GM21447 (cell line): ENCODE results near the gene PTPRB.

Experiments
- ATAC-seq: cut with Tn5 transposase; IDR thresholded peaks from one replicate; pipeline ENCODE4 v1.9.1; 2021; ENCODE audit not compliant: unreplicated experiment

The PTPRB gene

DNA sequence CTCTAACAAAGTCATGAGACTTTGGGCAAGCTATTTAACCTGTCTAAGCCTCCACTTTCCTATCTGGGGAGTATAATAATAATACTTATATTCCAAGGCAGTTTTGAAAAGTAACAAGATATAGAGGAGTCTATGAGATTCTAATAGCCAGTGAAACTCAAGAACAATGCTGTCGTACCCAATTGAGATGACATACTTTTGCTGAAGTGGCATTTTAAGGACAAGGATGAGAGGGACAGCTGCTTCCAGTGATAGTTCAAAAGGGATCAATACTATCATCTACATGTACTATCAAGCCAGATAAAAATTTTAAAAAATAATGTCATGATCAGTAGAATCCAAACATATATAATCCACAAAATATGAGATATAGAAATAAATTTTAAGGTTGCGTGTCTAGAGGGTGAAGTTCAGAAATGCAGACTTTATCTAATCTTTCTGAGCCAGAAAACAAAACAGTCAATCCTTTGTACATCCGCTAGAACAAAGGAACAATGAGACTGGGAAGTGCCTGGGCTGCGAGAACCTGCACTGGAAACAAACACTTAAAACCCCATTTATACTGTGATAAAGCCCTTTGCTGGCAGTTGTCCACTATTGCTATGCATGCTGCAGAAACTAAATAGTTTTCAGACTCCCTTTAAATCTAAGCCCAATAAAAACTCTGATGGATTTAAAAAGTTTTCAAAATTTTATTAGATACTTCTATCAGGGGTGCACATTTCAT, 38.6 kb downstream of the PTPRB start:
- ATAC-seq: no peak

DNA sequence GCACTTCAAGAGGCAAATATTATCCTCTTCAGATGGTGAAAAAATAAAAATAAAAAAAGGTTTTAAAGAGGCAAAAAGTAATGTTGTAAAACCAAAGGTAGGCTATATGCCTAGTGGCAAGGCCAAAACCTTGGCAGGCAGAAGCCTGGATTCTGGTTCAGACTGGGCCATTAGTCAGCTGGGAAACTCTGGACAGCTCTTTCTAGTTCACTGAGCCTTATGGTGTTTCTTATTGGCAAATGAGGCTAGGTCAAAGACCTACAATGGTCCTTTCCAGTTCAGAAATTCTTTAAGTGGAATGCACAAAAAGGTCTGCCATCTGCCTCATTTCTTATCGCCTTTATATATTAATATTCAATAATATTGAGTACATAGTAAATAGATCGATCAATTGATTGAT, 44.6 kb downstream of the PTPRB start:
- no peak for ATAC-seq

- no peak for ATAC-seq
These were observed 46.5 kb downstream of the PTPRB start for GRCh38 chr12:70590549-70591226.

DNA sequence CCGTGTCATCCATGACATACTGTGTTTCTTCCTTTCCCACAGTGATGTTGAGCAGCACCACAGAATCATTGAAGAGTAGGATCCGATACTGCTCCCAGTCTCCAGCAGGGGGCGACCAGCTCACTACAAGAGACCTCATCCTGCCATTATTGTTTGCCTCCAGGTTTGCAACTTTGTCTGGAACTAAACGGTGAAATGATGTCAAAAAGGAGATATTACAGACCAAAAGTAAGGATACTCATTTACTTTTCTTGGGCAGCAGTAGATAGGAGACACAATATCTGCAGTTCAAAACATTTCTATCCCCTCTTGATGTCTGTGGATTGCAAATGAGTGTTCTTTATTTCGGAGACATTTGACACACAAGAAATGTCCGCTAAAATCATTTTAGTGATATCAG, 47.2 kb downstream of the PTPRB start:
- ATAC-seq: peak; percentile 97

DNA sequence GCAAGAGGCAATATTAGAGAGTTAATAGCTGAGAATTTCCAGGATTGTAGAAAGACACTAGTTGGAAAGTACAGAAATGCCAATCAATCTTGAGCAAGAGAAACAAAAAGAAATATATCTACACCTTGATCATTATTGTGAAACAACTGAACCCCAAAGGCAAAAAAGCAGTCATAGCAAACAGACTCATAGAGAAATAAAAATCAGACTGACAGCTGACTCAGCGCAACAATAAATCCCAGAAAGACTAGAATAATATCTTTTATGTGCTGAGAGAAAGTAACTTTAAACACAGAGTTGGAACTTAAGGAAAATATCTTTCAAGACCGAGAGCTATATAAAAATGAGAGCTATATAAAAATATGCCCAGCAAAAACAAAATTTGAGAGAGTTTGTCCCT, 52.9 kb downstream of the PTPRB start:
- ATAC-seq: no peak

DNA sequence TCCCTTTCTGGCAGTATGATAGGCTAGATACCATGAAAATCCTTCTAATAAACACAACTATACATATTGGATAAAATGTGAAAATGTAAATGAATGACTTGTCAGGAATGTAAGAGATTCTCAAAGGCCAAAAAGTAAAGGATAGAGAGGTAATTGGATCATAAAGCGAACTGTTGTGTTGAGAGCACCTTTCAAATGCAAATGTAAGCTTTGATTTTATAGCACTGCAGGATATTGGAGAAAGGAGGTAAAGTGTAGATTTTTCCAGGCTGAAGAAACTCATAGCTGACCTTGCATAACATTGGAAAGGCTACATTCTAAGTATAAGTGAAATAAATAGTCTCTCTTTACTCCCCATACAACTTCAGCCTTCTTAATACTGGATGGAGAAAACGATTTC, 54.0 kb downstream of the PTPRB start:
- no peak for ATAC-seq

GRCh38 chr12:70581208-70581607, 56.0 kb downstream of the PTPRB start:
- no peak for ATAC-seq

DNA sequence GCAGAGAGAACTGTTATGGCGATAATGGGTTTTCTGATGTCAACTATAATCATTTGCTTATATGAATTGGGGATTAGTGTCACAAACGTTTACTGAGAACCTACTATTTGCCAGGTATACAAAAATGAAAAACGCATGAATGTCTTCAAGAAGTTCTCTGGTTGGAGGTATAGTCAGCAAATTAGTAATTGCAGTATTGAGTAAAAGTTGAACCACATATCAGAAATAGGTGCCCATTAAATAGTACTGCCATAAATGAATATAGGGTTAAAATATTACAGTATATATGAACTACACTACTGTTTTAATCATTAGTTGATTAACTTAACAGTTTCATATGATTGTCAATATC, 60.0 kb downstream of the PTPRB start:
- no peak for ATAC-seq

DNA sequence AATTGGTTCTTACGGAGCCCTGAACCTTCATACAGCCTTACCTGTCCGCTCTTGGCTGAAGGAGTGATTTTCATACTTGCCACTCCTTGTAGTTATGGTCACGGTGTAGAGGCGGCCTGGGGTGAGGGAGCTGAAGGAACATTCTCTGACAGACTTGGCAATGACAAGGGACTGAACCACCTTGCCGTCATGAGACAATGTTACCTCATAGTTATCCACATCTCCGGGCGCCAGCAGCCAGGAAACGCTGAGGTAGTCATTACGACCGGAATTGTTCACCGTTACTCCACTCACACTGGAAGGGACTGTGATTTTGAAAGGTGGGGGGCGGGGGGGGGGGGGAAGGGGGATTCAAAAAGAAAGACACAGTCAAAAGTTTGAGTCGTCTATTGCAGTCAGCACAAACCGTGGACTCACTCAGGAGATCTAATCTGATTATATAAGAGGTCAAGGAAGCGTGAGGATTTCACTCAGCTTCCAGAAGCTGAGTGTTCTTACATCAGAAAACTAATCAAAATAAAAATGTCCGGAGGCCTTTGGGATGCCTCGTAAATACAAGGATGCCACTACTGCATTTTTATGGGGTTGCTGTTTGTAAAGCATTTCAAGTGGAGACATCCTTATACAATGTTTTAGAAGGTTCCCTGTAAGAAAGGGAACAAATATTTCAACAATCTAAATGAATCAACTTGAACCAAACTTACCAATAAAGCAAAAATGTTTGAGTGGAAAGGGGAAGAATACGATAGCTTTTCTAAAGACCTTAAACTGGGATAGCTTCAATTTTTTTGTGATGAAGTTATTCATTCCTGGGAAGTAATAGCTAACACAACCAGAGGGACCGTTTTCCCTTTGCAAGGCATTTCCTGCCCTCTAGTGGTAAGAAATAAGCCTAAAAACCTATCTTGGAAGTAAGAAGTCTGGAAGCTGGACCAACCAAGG, 60.6 kb downstream of the PTPRB start:
- peak; percentile 83 for ATAC-seq

- no peak for ATAC-seq
These were observed 65.4 kb downstream of the PTPRB start for GRCh38 chr12:70571705-70572268.

DNA sequence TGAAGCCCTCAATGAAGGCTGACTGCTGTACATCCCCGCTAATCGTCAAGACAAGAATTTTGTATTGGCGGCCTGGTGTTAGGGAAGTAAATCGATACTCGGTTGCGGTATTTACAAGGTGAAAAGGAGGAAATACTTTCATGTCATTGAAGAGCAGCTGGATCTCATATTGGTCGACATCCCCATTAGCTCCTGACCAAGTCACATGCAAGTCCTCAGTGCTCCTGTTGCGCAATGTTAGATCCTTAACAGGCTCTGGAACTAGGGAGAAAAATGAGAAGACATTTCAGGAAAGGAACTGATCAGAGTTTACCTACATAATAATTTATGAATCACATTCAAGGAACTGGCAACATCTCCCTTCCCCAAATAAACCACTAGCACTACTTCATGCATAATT, 66.2 kb downstream of the PTPRB start:
- ATAC-seq: no peak

DNA sequence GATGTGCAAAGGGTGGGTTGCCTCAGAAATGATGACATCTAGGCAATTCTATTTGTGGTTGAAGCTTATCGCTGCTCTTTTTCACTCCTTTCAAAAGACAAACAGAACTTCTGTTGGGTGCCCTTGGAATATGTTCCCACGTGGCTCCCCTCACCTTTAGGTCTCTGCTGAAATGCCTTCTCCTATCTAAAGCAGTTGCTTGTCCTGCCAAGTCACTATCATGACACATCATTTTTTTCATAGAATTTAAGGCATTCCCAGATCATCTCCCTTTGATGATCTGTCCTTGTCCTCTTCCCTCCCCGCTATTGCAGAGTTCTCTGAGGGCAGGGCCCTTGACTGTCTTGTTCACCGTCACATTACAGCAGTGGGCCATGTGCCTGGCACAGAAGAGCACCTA, 75.7 kb downstream of the PTPRB start:
- ATAC-seq: no peak

- no peak for ATAC-seq
These were observed 76.6 kb downstream of the PTPRB start for GRCh38 chr12:70560671-70561070.

DNA sequence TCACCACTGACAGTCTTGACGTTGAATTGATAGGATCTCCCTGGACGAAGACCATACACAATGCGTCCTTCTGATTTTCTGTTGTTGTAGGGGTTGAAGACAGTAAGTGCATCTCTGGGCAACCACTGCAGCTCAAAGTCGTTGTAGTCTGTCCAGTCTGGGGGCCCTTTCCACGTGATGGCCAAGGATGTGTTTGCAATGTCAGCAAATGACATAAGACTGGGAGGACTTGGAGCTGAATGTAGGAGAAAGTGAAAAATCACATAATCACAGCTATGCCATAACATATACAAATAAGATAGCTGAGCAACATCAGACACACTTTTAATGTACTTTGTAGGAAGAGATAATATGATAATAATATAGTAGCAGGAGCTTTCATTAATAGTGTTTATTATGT, 77.8 kb downstream of the PTPRB start:
- no peak for ATAC-seq

DNA sequence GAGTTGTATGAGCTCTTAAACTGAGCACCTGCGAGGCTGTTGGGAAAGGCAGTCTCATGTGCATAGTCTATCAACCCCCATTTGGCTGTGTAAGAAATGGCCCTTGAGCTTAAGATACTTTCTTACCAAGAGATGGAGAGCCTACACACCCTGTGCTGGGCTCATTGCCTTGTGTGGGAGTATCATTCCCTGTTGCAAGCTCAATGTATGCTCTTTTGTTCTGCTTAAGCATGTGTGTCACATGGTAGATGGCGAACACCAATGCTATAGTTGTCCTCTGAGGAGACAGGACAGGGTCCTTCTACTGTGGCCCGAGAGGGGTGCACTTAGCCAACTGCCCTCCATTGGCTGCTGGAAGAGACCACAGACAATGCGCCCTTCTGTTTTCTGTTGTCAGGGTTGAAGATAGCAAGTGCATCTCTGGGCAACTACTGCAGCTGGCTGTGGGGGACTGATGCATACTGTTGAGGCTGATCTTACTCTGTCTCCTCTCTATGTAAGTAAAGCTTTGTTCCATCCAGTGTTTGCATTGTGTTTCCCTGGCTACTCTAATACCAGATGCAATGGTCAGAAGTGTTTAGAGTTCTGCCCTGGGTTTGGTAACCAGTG, 79.5 kb downstream of the PTPRB start:
- no peak for ATAC-seq

DNA sequence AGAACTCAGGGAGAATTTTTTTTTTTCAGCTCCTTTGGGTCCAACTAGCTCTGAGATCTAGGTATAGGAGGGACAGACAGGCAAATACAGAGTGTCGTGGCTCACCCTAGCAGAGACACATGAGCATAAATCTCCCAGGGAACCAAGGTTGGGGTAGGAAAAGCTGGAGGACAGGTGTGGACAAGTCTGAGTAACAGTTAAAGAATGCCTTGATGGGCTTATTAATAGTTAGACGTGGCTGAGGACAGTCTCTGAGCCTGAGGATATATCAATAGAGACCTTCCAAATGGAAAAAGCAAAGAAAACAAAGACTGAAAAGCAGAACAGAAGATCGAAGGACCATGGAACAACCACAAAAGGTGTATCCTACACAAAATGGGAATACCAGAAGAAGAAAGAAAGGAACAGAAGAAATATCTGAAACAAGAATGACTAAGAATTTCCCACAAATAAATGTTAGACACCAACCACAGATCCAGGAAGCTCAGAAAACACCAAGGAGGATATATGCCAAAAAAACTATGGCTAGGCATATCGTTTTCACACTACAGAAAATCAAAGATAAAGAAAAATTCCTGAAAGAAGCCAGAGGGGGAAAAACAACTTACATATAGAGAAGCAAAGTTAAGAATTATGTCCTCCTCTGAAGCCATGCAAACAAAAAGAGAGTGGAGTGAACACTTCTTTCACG, 80.9 kb downstream of the PTPRB start:
- ATAC-seq: no peak

- ATAC-seq: no peak
These were observed 82.1 kb downstream of the PTPRB start for GRCh38 chr12:70555081-70555480.

GRCh38 chr12:70553391-70553859, 83.8 kb downstream of the PTPRB start:
- ATAC-seq: no peak

- ATAC-seq: no peak
These were observed 85.5 kb downstream of the PTPRB start for GRCh38 chr12:70551731-70552130.

DNA sequence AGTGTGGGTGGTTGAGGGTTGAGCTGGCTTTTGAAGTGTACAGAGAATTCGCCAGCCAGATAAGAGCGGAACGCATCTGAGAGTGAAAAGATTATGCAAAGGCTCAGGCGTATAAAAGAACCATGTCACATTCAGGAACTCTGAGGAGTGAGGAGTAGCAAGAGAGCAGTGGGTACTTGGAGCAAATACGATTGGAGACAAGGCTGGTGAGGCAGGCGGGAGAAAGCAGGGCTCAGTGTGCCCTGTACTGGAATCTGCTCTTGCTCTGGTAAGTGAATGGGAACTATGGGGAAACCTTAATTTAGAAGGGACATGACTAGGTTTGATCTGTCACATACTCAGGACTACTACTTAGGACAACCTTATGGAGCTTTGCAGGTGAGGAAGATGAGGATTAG, 87.0 kb downstream of the PTPRB start:
- no peak for ATAC-seq
